GM12878 (cell line): ENCODE measurements around the gene CAMTA1. TPM values are rescaled to one million over a fixed set of nuclear protein-coding genes. Genes with fewer than 3 reads are reported as not detected.
A peak's percentile ranks its signal among the peaks of the same experiment; 100 is the strongest.

ENCODE experiments used
- BACH1 ChIP-seq: fragments of 450-650 bp; IDR thresholded peaks from 2 replicates; pipeline ENCODE4 v1.6.1; 2017; ENCODE audit warnings: mild to moderate bottlenecking, borderline replicate concordance
- BCLAF1 ChIP-seq: fragments of 450-650 bp; IDR thresholded peaks from 2 replicates; pipeline ENCODE4 v1.6.1; 2017; ENCODE audit warnings: antibody characterized with exemption, mild to moderate bottlenecking, moderate library complexity
- BMI1 ChIP-seq: fragments of 450-650 bp; IDR thresholded peaks from 2 replicates; pipeline ENCODE4 v1.6.1; 2016; ENCODE audit warnings: mild to moderate bottlenecking, moderate library complexity, borderline replicate concordance
- CBFB ChIP-seq: IDR thresholded peaks from 2 replicates; pipeline ENCODE4 v1.6.1; 2016; ENCODE audit warnings: antibody characterized with exemption, low read depth
- CEBPB ChIP-seq, 2 experiments: fragments of 150-350 bp in 1 of 2; IDR thresholded peaks; 2 replicates each; pipeline ENCODE4 v1.6.1; 2012 to 2014; ENCODE audit warnings: low read depth in 2 of 2, low read length in 2 of 2, borderline replicate concordance in 1 of 2, inconsistent platforms in 1 of 2
- CTCF ChIP-seq, 3 experiments: IDR thresholded peaks in 2 of 3; conservative IDR thresholded peaks in 1 of 3; 2 replicates each; pipeline ENCODE4 v1.5.1; 2011; ENCODE audit warnings: low read depth in 3 of 3, low read length in 3 of 3, mild to moderate bottlenecking in 3 of 3, control low read depth in 2 of 3, moderate library complexity in 2 of 3, inconsistent platforms in 1 of 3, mixed read lengths in 1 of 3; ENCODE audit not compliant: control insufficient read depth in 2 of 3, insufficient read depth in 1 of 3; ENCODE audit errors: extremely low read depth in 1 of 3
- EED ChIP-seq: sonication (generic); IDR thresholded peaks from 2 replicates; pipeline ENCODE4 v1.6.1; 2016; ENCODE audit warnings: antibody characterized with exemption, low read depth
- ELK1 ChIP-seq: IDR thresholded peaks from 2 replicates; pipeline ENCODE4 v1.6.1; 2012; ENCODE audit warnings: low read depth, low read length, improper control_type of control experiment
- GATAD2B ChIP-seq: fragments of 450-650 bp; conservative IDR thresholded peaks from 2 replicates; pipeline ENCODE4 v1.6.1; 2017; ENCODE audit warnings: low read depth, mild to moderate bottlenecking, moderate library complexity
- MLLT1 ChIP-seq: fragments of 450-650 bp; IDR thresholded peaks from 2 replicates; pipeline ENCODE4 v1.6.1; 2016; ENCODE audit warnings: mild to moderate bottlenecking
- NKRF ChIP-seq: fragments of 450-650 bp; conservative IDR thresholded peaks from 2 replicates; pipeline ENCODE4 v1.6.1; 2017; ENCODE audit warnings: mild to moderate bottlenecking, moderate library complexity
- PRDM15 ChIP-seq: fragments of 450-650 bp; formaldehyde crosslinking; IDR thresholded peaks from 2 replicates; pipeline ENCODE4 v1.4.0; 2020; ENCODE audit warnings: mild to moderate bottlenecking, moderate library complexity
- SREBF1 ChIP-seq: IDR thresholded peaks from 2 replicates; pipeline ENCODE4 v1.6.1; 2012; ENCODE audit warnings: mild to moderate bottlenecking, low read length
- TARDBP ChIP-seq: IDR thresholded peaks from 2 replicates; pipeline ENCODE4 v1.6.1; 2016; ENCODE audit warnings: borderline replicate concordance
- TCF3 ChIP-seq: IDR thresholded peaks from 2 replicates; pipeline ENCODE4 v1.6.1; 2012; ENCODE audit warnings: low read depth, mild to moderate bottlenecking, low read length, borderline replicate concordance; ENCODE audit not compliant: insufficient read depth
- polyA plus RNA-seq, 11 experiments: library from polyadenylated mRNA; depleted of rRNA in 4 of 11; unstranded in 6 of 11; stranded (reverse) in 5 of 11; fragments of >200 nt; fragmentation: Nextera tagmentation in 4 of 11; fragmentation: Illumina TruSeq in 1 of 11; extraction: Ambion mirVana in 4 of 11; extraction: Trizol in 1 of 11; gene quantifications; 1 replicate in 1 of 11; 2 replicates in 10 of 11; pipeline versions ENCODE4 v1.2.1 to v1.2.3, GENCODE V29; 2011 to 2016; ENCODE audit warnings: inconsistent platforms in 2 of 11, missing spikeins in 2 of 11, low read depth in 1 of 11
- total RNA-seq, 4 experiments: library from RNA; depleted of rRNA in 3 of 4; stranded (reverse); fragments of >200 nt in 3 of 4; fragmentation: Illumina TruSeq in 1 of 4; extraction: Trizol in 1 of 4; gene quantifications; 2 replicates each; pipeline versions ENCODE4 v1.2.1 to v1.2.3, GENCODE V29; 2013 to 2021

The CAMTA1 gene
- total and polyA plus RNA-seq, 10 of the 15 experiments (the other 5 are each of a cell fraction or from before 2014, with no cell fraction given): 37.7 to 148 (median 76.4) TPM

GRCh38 chr1:6785728-6786505, 663 bp downstream of the CAMTA1 start (continued):
- peak; percentile 79 for TF ChIP-seq NKRF
- peak; percentile 75 for TF ChIP-seq GATAD2B
- no peak for TF ChIP-seq TARDBP
- TF ChIP-seq CTCF (IDR thresholded peaks at IDR 0.05 in 2 of 3, conservative IDR thresholded peaks at IDR 0.05 in 1 of 3; ENCODE audit: control insufficient read depth in 2 of 3, extremely low read depth in 1 of 3, insufficient read depth in 1 of 3, low read depth in 3 of 3, low read length in 3 of 3): peak in 2 of 3 experiments; percentile 4 to 19; a peak in 1 of 6 replicates
- no peak for TF ChIP-seq ELK1
- no peak for TF ChIP-seq CBFB
- peak; percentile 60 for TF ChIP-seq BACH1
- no peak for TF ChIP-seq BMI1
- TF ChIP-seq BCLAF1: no peak
- no peak for TF ChIP-seq CEBPB (IDR thresholded peaks at IDR 0.05; ENCODE audit: borderline replicate concordance in 1 of 2, low read depth in 2 of 2, low read length in 2 of 2)
- TF ChIP-seq SREBF1: no peak
- no peak for TF ChIP-seq TCF3
- TF ChIP-seq EED: 0 out of 2 replicates have a peak, but pooled peaks have one; percentile 16
- no peak for TF ChIP-seq MLLT1
- TF ChIP-seq PRDM15: no peak
